ENCODE measurements around the gene TMEM178B.

GRCh38 chr7:141071855-141072547 is 1.9 kb upstream of the TMEM178B start:
- TF ChIP-seq CTCF (IDR thresholded peaks at IDR 0.05) (no peak), POLR2A (IDR thresholded peaks at IDR 0.05) (no peak)

Measured in thyroid gland (tissue), 4 donors.